GM12801 (cell line): ENCODE measurements around the gene DES.

ENCODE experiments used
- CTCF ChIP-seq: IDR thresholded peaks from one replicate; pipeline ENCODE4 v1.5.1; 2011; ENCODE audit warnings: control low read depth; ENCODE audit not compliant: insufficient read length; ENCODE audit errors: extremely low read depth

The DES gene

GRCh38 chr2:219475697-219476651, 57.8 kb downstream of the DES start:
- no peak for TF ChIP-seq CTCF
